ENCODE results near the gene INPP4B.

The INPP4B gene

DNA sequence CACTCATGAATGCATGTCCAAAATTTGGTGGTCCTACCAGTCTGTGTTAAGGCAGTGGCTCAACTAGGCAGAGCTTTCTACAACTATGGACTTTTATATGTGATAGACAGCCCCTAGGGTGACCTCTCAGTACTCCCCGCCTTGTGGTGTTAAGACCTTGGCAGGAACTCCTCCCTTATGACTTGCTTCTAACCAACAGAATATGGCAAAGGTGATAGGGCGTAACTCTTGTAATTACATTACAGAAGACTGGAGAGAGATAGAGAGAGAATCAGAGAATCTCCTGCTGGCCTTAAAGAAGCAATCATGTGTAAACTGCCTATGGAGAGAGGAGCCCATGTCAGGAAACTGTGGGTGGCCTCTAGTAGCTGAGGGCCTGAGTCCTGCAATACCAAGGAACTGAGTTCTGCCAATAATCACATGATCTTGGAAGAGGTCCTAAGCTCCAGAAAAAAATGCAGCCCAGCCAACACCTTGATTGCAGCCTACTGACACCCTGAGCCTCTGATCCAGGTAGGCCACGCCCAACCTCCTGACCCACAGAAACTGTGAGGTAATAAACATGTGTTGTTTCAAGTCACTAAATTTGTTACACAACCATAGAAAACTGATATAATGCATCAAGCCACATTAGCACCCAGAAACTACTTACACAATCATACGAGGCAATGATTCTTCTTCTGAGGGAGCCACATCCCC, 68.9 kb downstream of the INPP4B start:
- ChIA-PET CTCF (interaction anchor here (0.7 kb wide), 1 partner anchor 10 kb away, joined by 3 read pairs; no protein-coding TSS in a partner anchor), POLR2A (no interaction called here)
- DNase-seq (ENCODE audit: low read depth, low spot score) = no peak
- TF ChIP-seq, protein P1, sequence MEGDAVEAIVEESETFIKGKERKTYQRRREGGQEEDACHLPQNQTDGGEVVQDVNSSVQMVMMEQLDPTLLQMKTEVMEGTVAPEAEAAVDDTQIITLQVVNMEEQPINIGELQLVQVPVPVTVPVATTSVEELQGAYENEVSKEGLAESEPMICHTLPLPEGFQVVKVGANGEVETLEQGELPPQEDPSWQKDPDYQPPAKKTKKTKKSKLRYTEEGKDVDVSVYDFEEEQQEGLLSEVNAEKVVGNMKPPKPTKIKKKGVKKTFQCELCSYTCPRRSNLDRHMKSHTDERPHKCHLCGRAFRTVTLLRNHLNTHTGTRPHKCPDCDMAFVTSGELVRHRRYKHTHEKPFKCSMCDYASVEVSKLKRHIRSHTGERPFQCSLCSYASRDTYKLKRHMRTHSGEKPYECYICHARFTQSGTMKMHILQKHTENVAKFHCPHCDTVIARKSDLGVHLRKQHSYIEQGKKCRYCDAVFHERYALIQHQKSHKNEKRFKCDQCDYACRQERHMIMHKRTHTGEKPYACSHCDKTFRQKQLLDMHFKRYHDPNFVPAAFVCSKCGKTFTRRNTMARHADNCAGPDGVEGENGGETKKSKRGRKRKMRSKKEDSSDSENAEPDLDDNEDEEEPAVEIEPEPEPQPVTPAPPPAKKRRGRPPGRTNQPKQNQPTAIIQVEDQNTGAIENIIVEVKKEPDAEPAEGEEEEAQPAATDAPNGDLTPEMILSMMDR (IDR thresholded peaks at IDR 0.05; ENCODE audit: insufficient read depth, low read length, missing control alignments) = no peak
- H3K4me3 ChIP-seq (ENCODE audit: low read depth, low read length) = no peak overlapping the region

DNA sequence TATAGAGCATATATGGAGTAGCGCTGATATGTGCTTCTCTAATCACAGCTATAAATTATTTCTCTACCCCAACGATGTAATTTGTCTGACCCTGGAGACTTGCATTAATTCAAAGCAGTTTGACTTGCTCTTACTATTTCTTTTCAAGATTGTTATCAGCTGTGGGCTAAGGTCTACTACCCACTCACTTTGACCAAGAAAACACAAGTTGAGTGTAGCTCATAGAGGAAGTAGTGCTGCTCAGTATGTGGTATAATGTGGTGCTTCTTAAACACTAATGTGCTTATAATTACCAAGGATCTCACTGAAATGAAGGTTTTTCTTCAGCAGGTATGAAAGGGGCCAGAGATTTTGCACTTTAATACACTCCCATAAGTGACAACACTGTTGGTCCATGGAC, 70.1 kb downstream of the INPP4B start:
- POLR2A ChIA-PET = no interaction called here
- TF ChIP-seq, protein P1 (IDR thresholded peaks at IDR 0.05; ENCODE audit: insufficient read depth, low read length, missing control alignments) = no peak
- no peak overlapping the region for H3K4me3 ChIP-seq (ENCODE audit: low read depth, low read length)
- DNase-seq (ENCODE audit: low read depth, low spot score) = no peak
- CTCF ChIA-PET = interaction anchor here (0.7 kb wide), 1 partner anchor 9 kb away, joined by 3 read pairs; no protein-coding TSS in a partner anchor

DNA sequence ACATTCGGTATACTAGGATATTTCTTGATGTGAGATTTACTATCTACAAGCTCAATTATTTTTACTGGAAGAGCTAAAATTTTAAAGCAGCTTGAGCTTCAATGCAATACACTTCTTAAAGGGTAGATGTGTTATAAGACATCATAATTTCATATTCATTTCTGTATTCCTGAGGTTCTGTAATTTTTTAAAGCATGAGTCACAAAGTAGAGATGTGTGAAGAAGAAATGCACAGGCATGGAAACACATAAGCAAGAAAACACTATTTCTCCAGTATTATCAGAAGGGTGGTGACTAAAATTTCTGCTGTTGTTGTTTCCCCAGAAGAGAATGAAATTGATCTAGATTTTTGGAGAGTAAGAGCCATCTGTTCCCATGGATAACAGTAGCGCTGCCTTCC, 72.6 kb downstream of the INPP4B start:
- TF ChIP-seq, protein P1 (IDR thresholded peaks at IDR 0.05; ENCODE audit: insufficient read depth, low read length, missing control alignments) = no peak

DNA sequence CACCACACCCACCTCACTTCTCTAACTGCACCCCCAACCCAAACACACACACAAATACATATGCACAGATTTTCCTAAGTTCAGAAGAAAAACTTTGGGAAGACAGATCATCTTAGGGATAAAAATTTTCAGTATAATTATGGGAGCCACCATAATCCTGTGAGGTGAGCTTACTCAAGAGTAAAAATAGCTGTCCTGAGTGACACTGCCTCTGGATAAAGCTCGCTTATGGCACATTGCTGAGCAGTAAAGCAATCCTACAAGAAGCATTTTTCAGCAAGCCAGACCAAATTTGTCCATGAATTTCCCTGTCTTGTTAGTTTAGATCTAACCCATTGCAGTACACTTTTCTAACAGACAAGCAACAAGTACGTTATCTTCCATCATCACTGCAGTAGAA, 83.8 kb downstream of the INPP4B start:
- CTCF ChIA-PET = no interaction called here
- no peak for DNase-seq (ENCODE audit: low read depth, low spot score)
- TF ChIP-seq, protein P1 (IDR thresholded peaks at IDR 0.05; ENCODE audit: insufficient read depth, low read length, missing control alignments) = no peak

More for the DNA sequence above, 72.6 kb downstream of the INPP4B start:
- no peak for DNase-seq (ENCODE audit: low read depth, low spot score)
- H3K4me3 ChIP-seq (ENCODE audit: low read depth, low read length) = no peak overlapping the region
- CTCF ChIA-PET = no interaction called here
- POLR2A ChIA-PET = no interaction called here

DNA sequence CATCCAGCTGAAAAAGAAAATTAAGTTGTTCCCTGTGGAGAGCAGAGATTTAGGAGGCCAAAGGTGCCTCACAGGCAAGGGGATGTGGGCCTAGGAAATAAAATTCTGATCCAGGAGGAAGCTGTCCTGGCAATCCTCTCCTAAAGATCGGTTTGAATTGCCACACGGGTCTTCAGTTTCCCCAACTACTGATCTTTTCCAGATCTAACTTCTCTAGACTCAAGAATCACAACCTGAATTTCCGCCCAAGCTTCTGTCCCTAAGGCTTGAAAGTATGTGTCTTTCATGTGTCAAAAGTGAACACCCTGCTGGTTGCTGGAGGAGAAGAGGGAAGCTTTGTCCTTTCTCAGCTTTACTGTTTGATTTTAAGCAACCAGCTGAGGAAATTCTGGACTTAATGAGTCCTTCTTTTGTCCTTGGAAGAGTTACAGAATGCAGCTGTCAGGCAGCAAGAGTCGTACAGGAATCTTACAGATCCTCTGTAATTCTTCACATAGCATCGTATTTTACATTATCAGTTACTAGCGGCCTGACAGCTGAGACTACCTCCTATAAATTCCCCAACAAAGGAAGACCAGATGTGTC, 93.8 kb downstream of the INPP4B start:
- H3K4me3 ChIP-seq (ENCODE audit: low read depth, low read length) = no peak overlapping the region
- POLR2A ChIA-PET = no interaction called here
- TF ChIP-seq, protein P1 (IDR thresholded peaks at IDR 0.05; ENCODE audit: insufficient read depth, low read length, missing control alignments) = no peak
- DNase-seq (ENCODE audit: low read depth, low spot score) = no peak
- CTCF ChIA-PET = no interaction called here

More for the DNA sequence above, 83.8 kb downstream of the INPP4B start:
- H3K4me3 ChIP-seq (ENCODE audit: low read depth, low read length) = no peak overlapping the region
- POLR2A ChIA-PET = no interaction called here

DNA sequence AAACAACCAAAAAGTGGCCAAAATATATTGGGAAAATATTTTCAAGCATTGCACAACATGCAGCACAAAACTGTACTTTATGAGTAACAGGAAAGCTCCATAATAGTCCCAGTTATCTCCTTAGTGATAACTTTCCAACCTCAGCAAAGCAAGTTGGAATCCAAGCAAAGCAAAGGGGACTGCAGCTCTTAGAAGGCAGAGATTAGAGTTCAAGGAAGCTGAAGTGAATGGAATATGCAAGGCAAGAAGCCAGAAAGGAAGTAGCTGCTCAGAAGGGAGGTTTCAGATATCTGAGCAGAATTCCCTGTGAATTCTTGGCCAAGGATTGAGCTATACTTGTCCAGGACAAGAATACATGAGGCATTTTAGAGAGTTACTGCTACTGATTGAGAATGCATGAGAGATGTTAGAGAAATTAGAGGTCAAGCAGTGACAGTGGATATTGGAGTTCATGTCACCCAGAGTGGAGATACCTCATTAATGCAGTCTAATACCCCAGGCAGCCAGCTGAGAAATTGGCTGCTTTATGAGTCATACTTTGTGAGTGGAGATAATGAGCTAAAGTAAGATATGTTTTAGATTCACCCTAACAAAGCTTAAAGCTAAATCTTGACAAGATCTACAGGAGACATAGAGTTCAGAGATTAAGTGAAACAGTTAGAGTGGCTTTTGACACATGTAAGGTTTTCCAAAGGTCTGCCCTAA, 102.8 kb downstream of the INPP4B start:
- ChIA-PET POLR2A (no interaction called here), CTCF (no interaction called here)
- no peak for DNase-seq (ENCODE audit: low read depth, low spot score)

More for the DNA sequence above, 102.8 kb downstream of the INPP4B start:
- H3K4me3 ChIP-seq (ENCODE audit: low read depth, low read length) = no peak overlapping the region
- TF ChIP-seq, protein P1 (IDR thresholded peaks at IDR 0.05; ENCODE audit: insufficient read depth, low read length, missing control alignments) = no peak

All from AG04449 (cell line).